DMS 273 treated with DMSO at 0.1 percent for 48 hours (cell line): ENCODE measurements around the gene DEPP1.

Experiments used
- DNase-seq: peaks from one replicate; lab custom pipeline; 2025; lab: John Stamatoyannopoulos, UW

DEPP1 gene

GRCh38 chr10:44933451-44934321 lies 44.9 kb downstream of the DEPP1 start:
- DNase-seq = no peak

- DNase-seq = peak; percentile 28
Measured at GRCh38 chr10:44932517-44933450, 45.8 kb downstream of the DEPP1 start.

DNA sequence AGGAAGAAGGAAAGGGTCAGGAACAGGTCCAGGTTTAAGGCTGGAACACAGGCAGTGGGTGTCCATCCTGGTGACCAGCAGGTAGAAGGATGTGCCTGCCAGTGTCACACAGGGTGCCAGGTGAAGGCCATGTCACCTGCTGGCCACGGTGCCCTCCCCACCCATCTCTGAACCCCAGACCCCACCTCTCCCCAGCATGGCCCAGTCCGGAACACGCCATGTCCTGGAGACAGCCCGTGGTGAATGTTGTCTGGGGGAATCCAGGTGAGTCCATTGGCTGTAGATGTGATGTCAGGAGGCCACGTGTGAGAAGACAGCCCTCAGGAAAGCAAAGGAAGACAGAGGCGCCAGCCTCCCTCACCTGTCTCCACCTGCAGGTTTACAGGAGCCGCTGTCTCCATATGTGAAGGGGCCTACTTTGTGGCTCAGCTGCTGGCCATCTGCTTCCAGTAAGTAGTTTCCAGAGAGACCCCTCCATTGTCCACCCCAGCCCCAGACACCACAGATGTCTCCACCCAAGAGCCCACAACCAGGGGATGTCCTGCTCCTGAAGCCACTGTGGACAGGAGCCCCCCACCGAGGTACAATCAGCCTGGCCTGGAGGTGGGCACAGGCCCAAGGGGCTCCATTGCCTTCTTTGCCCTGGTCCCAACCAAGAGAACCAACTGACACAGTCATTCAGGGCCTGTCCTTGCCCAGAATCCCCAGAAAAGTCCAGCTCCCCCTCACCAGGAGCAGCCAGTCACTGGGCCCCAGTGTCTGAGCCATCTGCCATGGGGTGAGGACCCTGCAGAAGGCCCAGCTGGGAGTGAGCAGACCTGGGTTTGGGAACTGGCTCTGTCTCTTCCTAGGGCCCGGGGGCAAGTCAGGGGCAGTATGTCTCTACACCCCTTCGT lies 46.7 kb downstream of the DEPP1 start:
- no peak for DNase-seq

- DNase-seq = no peak
Measured at GRCh38 chr10:44930904-44931620, 47.5 kb downstream of the DEPP1 start.

GRCh38 chr10:44929356-44930255 lies 49.0 kb downstream of the DEPP1 start:
- no peak for DNase-seq

DNA sequence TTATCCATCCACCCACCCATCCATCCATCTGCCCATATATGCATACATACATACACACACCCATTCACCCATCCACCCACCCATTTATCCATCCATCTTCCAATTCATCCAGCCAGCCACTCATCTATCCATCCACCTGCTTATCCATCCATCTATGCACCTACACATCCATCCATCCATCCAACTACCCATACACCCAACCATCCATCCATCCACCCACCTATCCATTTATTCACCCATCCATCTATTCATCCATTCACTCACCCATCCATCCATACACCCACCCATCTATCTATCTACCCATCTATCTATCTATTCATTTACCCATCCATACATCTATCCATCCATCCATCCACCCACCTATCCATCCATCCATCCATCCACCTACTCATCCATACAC lies 50.1 kb downstream of the DEPP1 start:
- DNase-seq = no peak

- no peak for DNase-seq
Measured at GRCh38 chr10:44927352-44927751, 51.3 kb downstream of the DEPP1 start.

GRCh38 chr10:44926751-44927351 lies 51.8 kb downstream of the DEPP1 start:
- DNase-seq = no peak
